Effector memory CD4-positive, alpha-beta T cell (primary cell): Measurements from ENCODE around the gene GSG1L.
"Not testable (repeated sequence)": the region's sequence is repeated elsewhere in the genome, so short reads cannot be mapped to it uniquely, and the experiment has no call there.

ENCODE experiments used
- DNase-seq, 3 donors: peaks; one replicate each; pipeline ENCODE4 v3.0.0-alpha.2; 2020
- H3K27ac ChIP-seq: 2 replicates; pipeline ENCODE4 v1.7.0; 2013; ENCODE audit warnings: mild to moderate bottlenecking, low read length, moderate library complexity; ENCODE audit not compliant: insufficient read depth, poor library complexity, severe bottlenecking
- H3K27me3 ChIP-seq: replicated peaks from 2 replicates; pipeline ENCODE4 v1.7.0; 2013; ENCODE audit warnings: mild to moderate bottlenecking, low read length; ENCODE audit not compliant: insufficient read depth, control insufficient read depth, poor library complexity, severe bottlenecking
- H3K36me3 ChIP-seq: 2 replicates; pipeline ENCODE4 v1.7.0; 2013; ENCODE audit warnings: mild to moderate bottlenecking, low read length, moderate library complexity; ENCODE audit not compliant: control insufficient read depth, insufficient read depth
- H3K4me1 ChIP-seq: 2 replicates; pipeline ENCODE4 v1.7.0; 2013; ENCODE audit warnings: low read length, mild to moderate bottlenecking; ENCODE audit not compliant: control insufficient read depth, insufficient read depth, poor library complexity, severe bottlenecking
- H3K4me3 ChIP-seq: 2 replicates; pipeline ENCODE4 v1.7.0; 2013; ENCODE audit warnings: low read length, low read depth, mild to moderate bottlenecking; ENCODE audit not compliant: insufficient read depth, poor library complexity, severe bottlenecking
- H3K9me3 ChIP-seq: 2 replicates; pipeline ENCODE4 v1.7.0; 2013; ENCODE audit warnings: mild to moderate bottlenecking, low read length, moderate library complexity; ENCODE audit not compliant: control insufficient read depth

The GSG1L gene

GRCh38 chr16:27943766-27944165, 119.7 kb downstream of the GSG1L start:
- Histone ChIP-seq H3K4me1 (no peaks in the 10 kb centered on the region), H3K4me3 (no peak overlapping the region), H3K9me3 (no peaks in the 10 kb centered on the region), H3K27me3 (no peaks in the 10 kb centered on the region), H3K36me3 (no peaks in the 10 kb centered on the region), H3K27ac (no peak overlapping the region)
- DNase-seq = no peak

GRCh38 chr16:27942071-27942470, 121.4 kb downstream of the GSG1L start:
- DNase-seq, H3K4me3 ChIP-seq, H3K9me3 ChIP-seq, H3K36me3 ChIP-seq, H3K4me1 ChIP-seq, H3K27ac ChIP-seq, H3K27me3 ChIP-seq: not testable (repeated sequence)

- no peaks in the 10 kb centered on the region for H3K9me3 ChIP-seq
- H3K4me1 ChIP-seq = no peaks in the 10 kb centered on the region
- H3K27ac ChIP-seq = no peak overlapping the region
- H3K27me3 ChIP-seq = no peaks in the 10 kb centered on the region
- no peak overlapping the region for H3K4me3 ChIP-seq
- no peak for DNase-seq
- no peaks in the 10 kb centered on the region for H3K36me3 ChIP-seq
Measured at GRCh38 chr16:27935076-27935475, 128.4 kb downstream of the GSG1L start.

GRCh38 chr16:27932542-27933135, 130.9 kb downstream of the GSG1L start:
- H3K4me3 ChIP-seq = no peak overlapping the region
- no peaks in the 10 kb centered on the region for H3K9me3 ChIP-seq
- H3K4me1 ChIP-seq = no peaks in the 10 kb centered on the region
- no peak for DNase-seq
- H3K36me3 ChIP-seq = no peaks in the 10 kb centered on the region
- no peaks in the 10 kb centered on the region for H3K27me3 ChIP-seq
- H3K27ac ChIP-seq = no peak overlapping the region

- Histone ChIP-seq H3K27me3 (no peaks in the 10 kb centered on the region), H3K9me3 (no peaks in the 10 kb centered on the region), H3K4me1 (no peaks in the 10 kb centered on the region), H3K27ac (no peak overlapping the region), H3K4me3 (no peak overlapping the region), H3K36me3 (no peaks in the 10 kb centered on the region)
- DNase-seq = no peak
Measured at GRCh38 chr16:27929818-27930217, 133.7 kb downstream of the GSG1L start.

- Histone ChIP-seq H3K36me3 (no peaks in the 10 kb centered on the region), H3K27me3 (no peaks in the 10 kb centered on the region), H3K4me1 (no peaks in the 10 kb centered on the region), H3K27ac (no peak overlapping the region), H3K4me3 (no peak overlapping the region), H3K9me3 (no peaks in the 10 kb centered on the region)
- DNase-seq = no peak
Measured at GRCh38 chr16:27928542-27928941, 135.0 kb downstream of the GSG1L start.

GRCh38 chr16:27927266-27927901, 136.1 kb downstream of the GSG1L start:
- Histone ChIP-seq H3K9me3 (no peaks in the 10 kb centered on the region), H3K4me1 (no peaks in the 10 kb centered on the region), H3K4me3 (no peak overlapping the region), H3K27ac (no peak overlapping the region), H3K27me3 (no peaks in the 10 kb centered on the region), H3K36me3 (no peaks in the 10 kb centered on the region)
- no peak for DNase-seq

- H3K9me3 ChIP-seq = no peaks in the 10 kb centered on the region
- H3K36me3 ChIP-seq = no peaks in the 10 kb centered on the region
- H3K27ac ChIP-seq = no peak overlapping the region
- H3K4me3 ChIP-seq = no peak overlapping the region
- H3K4me1 ChIP-seq = no peaks in the 10 kb centered on the region
- no peaks in the 10 kb centered on the region for H3K27me3 ChIP-seq
- no peak for DNase-seq
Measured at GRCh38 chr16:27925612-27926011, 137.9 kb downstream of the GSG1L start.

- no peak overlapping the region for H3K27ac ChIP-seq
- no peaks in the 10 kb centered on the region for H3K9me3 ChIP-seq
- H3K4me1 ChIP-seq = no peaks in the 10 kb centered on the region
- no peak overlapping the region for H3K4me3 ChIP-seq
- H3K27me3 ChIP-seq = no peaks in the 10 kb centered on the region
- DNase-seq = no peak
- H3K36me3 ChIP-seq = no peaks in the 10 kb centered on the region
Measured at GRCh38 chr16:27924411-27925118, 138.9 kb downstream of the GSG1L start.

- Histone ChIP-seq H3K4me1 (no peaks in the 10 kb centered on the region), H3K4me3 (no peak overlapping the region), H3K27ac (no peak overlapping the region), H3K27me3 (no peaks in the 10 kb centered on the region), H3K9me3 (no peaks in the 10 kb centered on the region), H3K36me3 (no peaks in the 10 kb centered on the region)
- no peak for DNase-seq
Measured at GRCh38 chr16:27923751-27924150, 139.8 kb downstream of the GSG1L start.
